Left ventricle myocardium inferior (tissue), 1 donor: Measurements from ENCODE around the gene RGN. TPM values are rescaled to one million over a fixed set of nuclear protein-coding genes. Genes with fewer than 3 reads are reported as not detected.
A peak's percentile ranks its signal among the peaks of the same experiment; 100 is the strongest.

Source experiments
- DNase-seq: peaks from one replicate; pipeline ENCODE4 v3.0.0-alpha.2; 2020
- H3K27ac ChIP-seq: fragments of 200-600 bp; replicated peaks from 2 replicates; pipeline ENCODE4 v1.8.0; 2021
- H3K27me3 ChIP-seq: fragments of 200-600 bp; 2 replicates; pipeline ENCODE4 v1.8.0; 2021; ENCODE audit warnings: low read depth
- H3K36me3 ChIP-seq: fragments of 200-600 bp; 2 replicates; pipeline ENCODE4 v1.8.0; 2021
- H3K4me1 ChIP-seq: fragments of 200-600 bp; 2 replicates; pipeline ENCODE4 v1.8.0; 2021
- H3K4me3 ChIP-seq: fragments of 200-600 bp; 2 replicates; pipeline ENCODE4 v1.8.0; 2021; ENCODE audit warnings: mild to moderate bottlenecking, moderate library complexity
- H3K9me3 ChIP-seq: fragments of 200-600 bp; replicated peaks from 2 replicates; pipeline ENCODE4 v1.8.0; 2021
- CTCF ChIP-seq: fragments of 200-600 bp; IDR thresholded peaks from 2 replicates; pipeline ENCODE4 v1.8.0; 2021; ENCODE audit warnings: antibody characterized with exemption, mild to moderate bottlenecking, borderline replicate concordance
- intact Hi-C: fragments of 100-400 bp; cut with micrococcal nuclease; formaldehyde crosslinking; loops from one replicate; pipeline ENCODE4 v1.11.0; 2022
- long read RNA-seq: library from polyadenylated mRNA; unstranded; transcript quantifications from one replicate; pipeline ENCODE4 v2.0.0, GENCODE V29; 2021
- total RNA-seq: library from RNA; stranded (reverse); fragmentation: NEBNext Ultra II Directional; extraction: Animal tissue kit (Norgen Biotek cat#: 25700); gene quantifications from one replicate; pipeline ENCODE4 v1.2.1, GENCODE V29; 2021
- donor health status: DM: no; HTN: yes; CAD: no; lungs with severe emphysema.

The RGN gene
- 18.8 TPM for total RNA-seq
- long read RNA-seq, transcript RGN-203 (8 exons, 2,257 nt), result minor isoform, 6 of 21 reads
- long read RNA-seq, transcript RGN-202 (7 exons, 1,611 nt), result major isoform, 11 of 21 reads
- long read RNA-seq, partial matches to known transcripts, result 2 of 21 reads
- long read RNA-seq, other reads (novel, unspliced or antisense), result 2 of 21 reads

GRCh38 chrX:47078129-47079043 lies at the start of gene RGN:
Gene RGN (plus strand): TSS chrX:47078443. CDS start chrX:47081145, 2,702 bp downstream.
- no peaks in the 10 kb centered on the region for H3K9me3 ChIP-seq
- peak within 1 kb of the TSS; percentile 71 for H3K27ac ChIP-seq
- peak; percentile 26 for DNase-seq
- intact Hi-C loops, result no loop called here
- no peaks in the 10 kb centered on the region for H3K36me3 ChIP-seq
- TF ChIP-seq CTCF, result no peak
- peak within 1 kb of the TSS; percentile 65 for H3K4me3 ChIP-seq
- no peaks in the 10 kb centered on the region for H3K4me1 ChIP-seq
- H3K27me3 ChIP-seq, result no peaks in the 10 kb centered on the region

GRCh38 chrX:47030339-47030738 lies 47.9 kb upstream of the RGN start:
- H3K27me3 ChIP-seq, result no peaks in the 10 kb centered on the region
- intact Hi-C loops, result loop anchor here (10.0 kb wide), 1 partner anchor 126 kb away; no protein-coding TSS in a partner anchor
- no peak overlapping the region for H3K27ac ChIP-seq
- H3K36me3 ChIP-seq, result no peaks in the 10 kb centered on the region
- no peaks in the 10 kb centered on the region for H3K9me3 ChIP-seq
- no peak overlapping the region for H3K4me3 ChIP-seq
- H3K4me1 ChIP-seq, result no peaks in the 10 kb centered on the region
- no peak for DNase-seq
- TF ChIP-seq CTCF, result peak; percentile 64

- Histone ChIP-seq H3K4me1 (no peaks in the 10 kb centered on the region), H3K4me3 (no peak overlapping the region), H3K9me3 (no peaks in the 10 kb centered on the region), H3K27ac (no peak overlapping the region), H3K36me3 (no peaks in the 10 kb centered on the region), H3K27me3 (no peaks in the 10 kb centered on the region)
- intact Hi-C loops, result no loop called here
- DNase-seq, result no peak
- TF ChIP-seq CTCF, result no peak
These were observed 30.3 kb upstream of the RGN start for GRCh38 chrX:47047989-47048388.

GRCh38 chrX:47059142-47059874 lies 18.9 kb upstream of the RGN start:
- Histone ChIP-seq H3K27me3 (no peaks in the 10 kb centered on the region), H3K4me1 (no peaks in the 10 kb centered on the region), H3K36me3 (no peaks in the 10 kb centered on the region), H3K9me3 (no peaks in the 10 kb centered on the region), H3K27ac (no peak overlapping the region), H3K4me3 (no peak overlapping the region)
- no peak for TF ChIP-seq CTCF
- no peak for DNase-seq
- intact Hi-C loops, result no loop called here

- no peak for DNase-seq
- H3K27me3 ChIP-seq, result no peaks in the 10 kb centered on the region
- H3K9me3 ChIP-seq, result no peaks in the 10 kb centered on the region
- H3K4me1 ChIP-seq, result no peaks in the 10 kb centered on the region
- H3K36me3 ChIP-seq, result no peaks in the 10 kb centered on the region
- no peak for TF ChIP-seq CTCF
- H3K27ac ChIP-seq, result no peak overlapping the region
- intact Hi-C loops, result no loop called here
- no peak overlapping the region for H3K4me3 ChIP-seq
These were observed 17.5 kb upstream of the RGN start for GRCh38 chrX:47060708-47061107.
